Activated T-helper 2 cell treated with anti-CD3 and anti-CD28 coated beads, Interferon-gamma antibody, Interleukin-2, Interleukin-4, amounts not matched to agents 10 μg/mL and 5 μg/mL and 100 μg/mL, durations not matched to agents 14 hours and 24 hours and 36 hours (primary cell): ENCODE results near the gene AUTS2. TPM values are rescaled to one million over a fixed set of nuclear protein-coding genes. Genes with fewer than 3 reads are reported as not detected.

Source experiments
- DNase-seq: peaks from one replicate; pipeline ENCODE4 v3.0.0; 2021; ENCODE audit warnings: low spot score
- H3K27ac Mint-ChIP-seq: one replicate; pipeline ENCODE4 v1.8.0; 2021; ENCODE audit warnings: mixed read lengths
- H3K27me3 Mint-ChIP-seq: one replicate; pipeline ENCODE4 v1.8.0; 2021; ENCODE audit warnings: low read depth, mixed read lengths
- H3K36me3 Mint-ChIP-seq: one replicate; pipeline ENCODE4 v1.8.0; 2021; ENCODE audit warnings: low read depth, mixed read lengths
- H3K4me1 Mint-ChIP-seq: one replicate; pipeline ENCODE4 v1.8.0; 2021; ENCODE audit warnings: low read depth, mixed read lengths
- H3K4me3 Mint-ChIP-seq: one replicate; pipeline ENCODE4 v1.8.0; 2021; ENCODE audit warnings: low read depth, mild to moderate bottlenecking, moderate library complexity, mixed read lengths
- H3K9me3 Mint-ChIP-seq: one replicate; pipeline ENCODE4 v1.8.0; 2021; ENCODE audit warnings: mixed read lengths
- intact Hi-C: fragments of 100-400 bp; cut with micrococcal nuclease; formaldehyde crosslinking; loops from one replicate; pipeline ENCODE4 v1.15.1; 2023
- total RNA-seq: library from RNA; stranded (reverse); gene quantifications from 2 replicates; pipeline ENCODE4 v1.2.3, GENCODE V29; 2022

The AUTS2 gene
- total RNA-seq, 1 donor from 2014 or later: 1.1 TPM

GRCh38 chr7:70838292-70838907, 1240.1 kb downstream of the AUTS2 start:
- Mint-ChIP-seq H3K36me3 (no peaks in the 10 kb centered on the region), H3K9me3 (peaks cover 33% of the 10 kb centered on the region), H3K4me3 (no peak overlapping the region), H3K27ac (no peak overlapping the region), H3K27me3 (no peaks in the 10 kb centered on the region), H3K4me1 (no peaks in the 10 kb centered on the region)
- no peak for DNase-seq
- intact Hi-C loops: no loop called here
